Tibial nerve (tissue), 4 donors: ENCODE data around the gene CYS1. TPM values are rescaled to one million over a fixed set of nuclear protein-coding genes. Genes with fewer than 3 reads are reported as not detected.

ENCODE experiments used
- DNase-seq, 2 donors: peaks; one replicate each; pipeline ENCODE4 v3.0.0-alpha.2; 2019; ENCODE audit warnings: low spot score in 2 of 2
- H3K27ac ChIP-seq, 4 donors: fragments of 200-600 bp; sonication (generic) in 3 of 4; one replicate each; pipeline ENCODE4 v1.5.1; 2017 to 2019; ENCODE audit warnings: mild to moderate bottlenecking in 1 of 4
- H3K27me3 ChIP-seq, 2 donors: fragments of 200-600 bp; sonication (generic) in 1 of 2; one replicate each; pipeline versions ENCODE4 v1.5.1 to v1.6.0; 2017 to 2019
- H3K36me3 ChIP-seq, 3 donors: fragments of 200-600 bp; sonication (generic); one replicate each; pipeline ENCODE4 v1.5.1; 2018 to 2019
- H3K4me1 ChIP-seq, 4 donors: fragments of 200-600 bp; sonication (generic) in 3 of 4; one replicate each; pipeline ENCODE4 v1.5.1; 2017 to 2019
- H3K4me3 ChIP-seq, 4 donors: fragments of 200-600 bp; sonication (generic) in 3 of 4; one replicate each; pipeline ENCODE4 v1.5.1; 2017 to 2019; ENCODE audit warnings: mild to moderate bottlenecking in 1 of 4, moderate library complexity in 1 of 4
- H3K9me3 ChIP-seq, 4 donors: fragments of 200-600 bp; sonication (generic) in 3 of 4; one replicate each; pipeline ENCODE4 v1.5.1; 2017 to 2019
- EP300 ChIP-seq, 2 donors: sonication (generic); formaldehyde crosslinking; IDR thresholded peaks; one replicate each; pipeline ENCODE4 v1.6.1; 2017; ENCODE audit warnings: antibody characterized with exemption in 2 of 2, mild to moderate bottlenecking in 1 of 2
- POLR2A ChIP-seq, 2 donors: fragments of 450-650 bp; IDR thresholded peaks; one replicate each; pipeline ENCODE4 v1.6.1; 2017; ENCODE audit warnings: antibody characterized with exemption in 2 of 2, mild to moderate bottlenecking in 2 of 2, moderate library complexity in 2 of 2
- WGBS, 2 donors: methylation state at CpG; one replicate each; pipeline ENCODE4 v1.1.5; 2018; 5-methylcytosine and 5-hydroxymethylcytosine counted together
- total RNA-seq, 4 donors: library from RNA; depleted of rRNA; stranded (reverse); fragments of >200 nt; gene quantifications; one replicate each; pipeline ENCODE4 v1.1.0, GENCODE V29; 2016
- TF ChIP-seq, protein P1 (sequence below), 5 experiments: fragments of 200-600 bp in 3 of 5; fragments of 450-650 bp in 2 of 5; sonication (generic) in 3 of 5; IDR thresholded peaks; one replicate each; pipeline ENCODE4 v1.5.1; 2016 to 2019; ENCODE audit warnings: antibody characterized with exemption in 5 of 5, mild to moderate bottlenecking in 3 of 5, moderate library complexity in 2 of 5

The CYS1 gene
- total RNA-seq, 4 donors from 2014 or later: 2.7 to 17.5 (median 10.9) TPM

DNA sequence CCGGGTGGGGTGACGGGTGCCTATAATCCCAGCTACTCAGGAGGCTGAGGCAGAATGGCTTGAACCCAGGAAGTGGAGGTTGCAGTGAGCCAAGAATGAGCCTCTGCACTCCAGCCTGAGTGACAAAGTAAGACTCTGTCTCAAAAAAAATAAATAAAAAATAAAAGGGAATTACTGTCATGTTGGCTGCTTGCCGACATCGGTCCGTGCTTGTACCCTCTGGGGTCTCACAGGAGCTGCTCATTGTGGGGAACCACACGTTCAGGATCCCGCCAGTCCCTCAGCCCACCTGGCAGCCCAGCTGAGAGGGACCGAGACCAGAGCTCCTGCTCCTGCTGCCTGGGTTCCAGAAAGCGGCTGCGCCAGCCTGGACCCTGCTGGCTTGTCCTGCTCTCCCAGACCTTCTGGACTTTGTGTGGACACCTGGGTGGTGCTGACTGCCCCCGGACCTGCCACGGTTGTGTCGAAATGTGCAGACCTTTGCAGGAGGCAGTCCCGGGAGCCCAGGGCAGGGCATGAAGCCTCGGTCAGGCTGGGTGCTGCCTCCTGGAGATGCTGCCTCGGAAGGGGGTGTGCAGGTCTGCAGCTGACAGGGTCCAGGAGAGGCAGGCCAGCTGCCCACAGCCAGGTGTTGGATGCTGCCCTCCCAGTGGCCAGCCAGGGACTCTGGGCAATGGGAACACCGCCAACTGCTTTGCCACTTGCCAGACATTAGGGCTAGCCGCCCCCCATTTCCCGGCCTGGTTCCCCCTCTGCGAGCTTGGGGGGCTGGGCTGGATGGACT is 20.5 kb downstream of the CYS1 start:
- Histone ChIP-seq H3K27ac (no peak overlapping the region), H3K27me3 (no peaks in the 10 kb centered on the region), H3K4me1 (peaks cover 0 to 29% (median 10%) of the 10 kb centered on the region in 4 donors), H3K9me3 (no peaks in the 10 kb centered on the region), H3K36me3 (peaks cover 0 to 14% (median 0%) of the 10 kb centered on the region in 3 donors), H3K4me3 (no peak overlapping the region)
- TF ChIP-seq, protein P1, sequence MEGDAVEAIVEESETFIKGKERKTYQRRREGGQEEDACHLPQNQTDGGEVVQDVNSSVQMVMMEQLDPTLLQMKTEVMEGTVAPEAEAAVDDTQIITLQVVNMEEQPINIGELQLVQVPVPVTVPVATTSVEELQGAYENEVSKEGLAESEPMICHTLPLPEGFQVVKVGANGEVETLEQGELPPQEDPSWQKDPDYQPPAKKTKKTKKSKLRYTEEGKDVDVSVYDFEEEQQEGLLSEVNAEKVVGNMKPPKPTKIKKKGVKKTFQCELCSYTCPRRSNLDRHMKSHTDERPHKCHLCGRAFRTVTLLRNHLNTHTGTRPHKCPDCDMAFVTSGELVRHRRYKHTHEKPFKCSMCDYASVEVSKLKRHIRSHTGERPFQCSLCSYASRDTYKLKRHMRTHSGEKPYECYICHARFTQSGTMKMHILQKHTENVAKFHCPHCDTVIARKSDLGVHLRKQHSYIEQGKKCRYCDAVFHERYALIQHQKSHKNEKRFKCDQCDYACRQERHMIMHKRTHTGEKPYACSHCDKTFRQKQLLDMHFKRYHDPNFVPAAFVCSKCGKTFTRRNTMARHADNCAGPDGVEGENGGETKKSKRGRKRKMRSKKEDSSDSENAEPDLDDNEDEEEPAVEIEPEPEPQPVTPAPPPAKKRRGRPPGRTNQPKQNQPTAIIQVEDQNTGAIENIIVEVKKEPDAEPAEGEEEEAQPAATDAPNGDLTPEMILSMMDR (IDR thresholded peaks at IDR 0.05): no peak
- TF ChIP-seq POLR2A (IDR thresholded peaks at IDR 0.05): no peak
- no peak for TF ChIP-seq EP300 (IDR thresholded peaks at IDR 0.05)
- no peak for DNase-seq
- WGBS, 2 donors: 84 to 88% methylated on average over 15 to 20 of the region's 20 CpGs

DNA sequence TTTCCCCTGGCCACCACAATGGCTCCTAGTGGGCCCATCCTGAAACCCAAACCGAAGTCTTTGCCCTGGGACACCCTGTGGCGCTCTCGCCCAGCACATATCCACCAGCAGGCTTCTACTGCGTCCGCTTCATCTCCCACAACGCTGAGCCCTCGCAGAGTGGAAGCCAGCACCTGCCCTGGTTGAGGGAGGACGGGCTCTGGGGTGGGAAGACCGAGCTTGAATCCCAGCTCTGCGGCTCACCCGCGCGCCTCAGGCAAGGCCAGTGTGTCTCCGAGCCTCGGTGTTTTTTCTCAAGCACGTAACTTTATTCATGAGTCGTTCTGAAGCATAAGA is 21.2 kb downstream of the CYS1 start:
- no peaks in the 10 kb centered on the region for H3K9me3 ChIP-seq
- H3K4me3 ChIP-seq: no peak overlapping the region
- TF ChIP-seq POLR2A (IDR thresholded peaks at IDR 0.05) (no peak), EP300 (IDR thresholded peaks at IDR 0.05) (no peak)
- TF ChIP-seq, protein P1 (IDR thresholded peaks at IDR 0.05): no peak
- peaks cover 0 to 21% (median 0%) of the 10 kb centered on the region in 3 donors for H3K36me3 ChIP-seq
- no peak for DNase-seq
- H3K4me1 ChIP-seq: peaks cover 0 to 37% (median 10%) of the 10 kb centered on the region in 4 donors
- 95 to 96% methylated on average over 17 of the region's 17 CpGs for WGBS, 2 donors
- H3K27me3 ChIP-seq: no peaks in the 10 kb centered on the region
- H3K27ac ChIP-seq: no peak overlapping the region

DNA sequence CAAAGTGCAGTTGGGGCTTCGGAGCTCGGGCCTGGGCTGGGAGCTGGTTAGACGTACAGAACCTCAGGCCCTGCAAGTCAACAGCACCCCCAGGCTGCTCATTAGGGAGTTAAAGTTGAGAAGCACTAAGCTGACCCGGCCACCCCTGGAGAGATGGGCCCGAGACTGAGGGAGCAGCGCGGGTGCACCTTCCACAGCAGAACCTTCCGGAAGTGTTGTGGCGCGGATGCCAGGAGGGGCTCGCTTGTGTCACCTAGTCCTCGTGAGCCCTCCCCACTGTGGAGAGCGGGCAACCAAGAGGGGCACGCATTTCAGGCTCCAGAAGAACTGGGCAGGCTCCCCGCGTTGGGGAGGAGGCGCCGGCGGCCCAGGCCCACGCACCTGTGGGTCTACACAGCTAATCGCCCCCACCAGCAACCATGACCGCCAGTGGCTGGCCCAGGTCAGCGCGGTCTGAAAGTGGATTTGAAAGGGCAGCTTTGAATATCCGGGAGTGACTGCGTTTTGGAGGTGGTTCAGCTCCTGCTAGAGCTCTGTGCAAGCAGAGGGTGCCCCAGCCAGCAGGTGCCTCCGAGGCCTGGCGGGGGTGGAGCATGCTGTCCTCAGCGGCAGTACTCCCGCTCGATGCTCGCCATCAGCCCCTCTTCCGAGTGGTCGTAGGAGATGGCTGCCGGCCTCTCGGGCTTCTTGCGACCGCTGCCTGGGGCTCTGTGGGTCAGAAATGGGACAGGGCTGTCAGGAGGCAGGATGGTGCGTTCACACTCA is 21.8 kb downstream of the CYS1 start:
- Histone ChIP-seq H3K4me1 (peaks cover 0 to 42% (median 12%) of the 10 kb centered on the region in 4 donors), H3K9me3 (no peaks in the 10 kb centered on the region), H3K4me3 (no peak overlapping the region), H3K27me3 (no peaks in the 10 kb centered on the region), H3K27ac (peak overlapping the region in 1 of 4 donors; percentile 62), H3K36me3 (peaks cover 0 to 27% (median 0%) of the 10 kb centered on the region in 3 donors)
- DNase-seq: no peak
- 90 to 93% methylated on average over 26 to 34 of the region's 39 CpGs for WGBS, 2 donors
- no peak for TF ChIP-seq POLR2A (IDR thresholded peaks at IDR 0.05)
- TF ChIP-seq, protein P1 (IDR thresholded peaks at IDR 0.05): no peak
- no peak for TF ChIP-seq EP300 (IDR thresholded peaks at IDR 0.05)

DNA sequence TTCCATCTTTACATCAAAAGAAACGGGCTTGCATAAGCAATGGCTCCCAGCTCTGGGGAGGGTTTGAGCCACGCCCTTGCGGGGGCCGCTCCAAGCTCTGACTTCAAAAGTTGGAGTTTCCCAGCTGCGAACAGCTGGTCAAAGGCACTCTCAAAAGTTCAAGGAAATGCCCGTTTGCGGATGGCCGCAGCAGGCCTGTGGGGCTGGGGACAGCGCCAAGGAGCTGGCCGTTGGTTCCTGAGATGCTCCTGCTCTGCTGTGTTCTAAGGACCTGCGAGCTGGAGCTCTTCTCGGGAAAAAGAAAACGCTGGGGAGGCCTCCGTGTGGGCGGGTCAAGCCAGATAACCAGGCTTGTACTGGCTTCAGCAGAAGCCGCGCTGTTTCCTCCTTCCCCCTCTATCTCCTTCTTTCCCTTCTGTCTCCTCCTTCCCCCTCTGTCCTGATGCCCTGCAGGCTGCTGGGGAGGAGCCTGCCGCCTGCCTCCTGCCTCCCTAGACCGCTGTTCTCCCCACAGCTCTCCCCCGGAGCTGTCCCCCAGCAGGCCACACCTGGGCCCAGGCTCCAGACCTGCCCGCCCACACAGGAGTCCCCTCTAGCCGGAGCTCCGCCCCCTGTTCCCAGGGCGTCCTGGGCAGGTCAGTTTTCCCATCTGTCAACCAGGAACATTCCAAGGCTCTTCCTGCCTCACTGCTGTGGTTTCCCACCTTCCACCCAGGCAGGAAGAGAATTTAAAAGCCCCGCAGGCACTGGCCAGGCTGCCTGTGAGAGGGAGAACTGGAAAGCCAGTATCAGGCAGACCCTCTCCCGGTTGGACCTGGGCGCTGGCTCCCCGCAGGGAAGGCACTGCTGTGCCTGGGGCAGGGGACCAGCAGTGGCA is 22.7 kb downstream of the CYS1 start:
- Histone ChIP-seq H3K36me3 (peaks cover 0 to 27% (median 0%) of the 10 kb centered on the region in 3 donors), H3K9me3 (no peaks in the 10 kb centered on the region), H3K4me3 (peak overlapping the region in 2 of 4 donors; percentile 9 to 18), H3K27ac (peak overlapping the region in 3 of 4 donors; percentile 49 to 62 (median 61)), H3K4me1 (peaks cover 0 to 48% (median 17%) of the 10 kb centered on the region in 4 donors), H3K27me3 (no peaks in the 10 kb centered on the region)
- WGBS, 2 donors: 20 to 24% methylated on average over 28 of the region's 28 CpGs
- TF ChIP-seq POLR2A (IDR thresholded peaks at IDR 0.05) (no peak), EP300 (IDR thresholded peaks at IDR 0.05) (no peak)
- TF ChIP-seq, protein P1 (IDR thresholded peaks at IDR 0.05): no peak
- DNase-seq: no peak
